HepG2 (cell line): ENCODE data around the gene CAPN2. TPM values are rescaled to one million over a fixed set of nuclear protein-coding genes. Genes with fewer than 3 reads are reported as not detected.

Experiments used
- ATAC-seq: fragments of 200-7000 bp; cut with Tn5 transposase; 3 replicates; pipeline ENCODE4 v1.9.1; 2020; ENCODE audit warnings: mild to moderate bottlenecking, moderate library complexity
- BruUV-seq: library from RNA; stranded (reverse); fragments of 400-500 nt; replicated peaks from 2 replicates; lab custom pipeline; 2021; lab: Mats Ljungman, UMichigan
- CTCF ChIA-PET: fragments of 300-600 bp; formaldehyde crosslinking; extraction: SDS; loops from one replicate; lab custom pipeline; 2021; ENCODE audit warnings: low total read pairs, inconsistent platforms, low intra/inter-chr PET ratio; lab: Yijun Ruan, JAX
- POLR2A ChIA-PET: fragments of 350-600 bp; sonication (Branson Sonifier 250); formaldehyde crosslinking; loops from one replicate; lab custom pipeline; 2020; ENCODE audit warnings: antibody characterized with exemption, inconsistent platforms; lab: Yijun Ruan, JAX
- DNase-seq: peaks from one replicate; pipeline ENCODE4 v3.0.0-alpha.2; 2015; ENCODE audit warnings: low spot score
- FAIRE-seq: peaks from 3 replicates; lab custom pipeline; 2011; peaks lifted over from hg19 to GRCh38; lab: Jason Lieb, UNC
- H2AFZ ChIP-seq: one replicate; pipeline ENCODE4 v1.6.1; 2011; ENCODE audit warnings: low read length, inconsistent platforms
- H3K27ac ChIP-seq: fragments of 300-600 bp; 3 replicates; pipeline ENCODE4 v1.8.0; 2011; ENCODE audit warnings: mixed run types, mild to moderate bottlenecking, mixed read lengths, low read length, inconsistent platforms; ENCODE audit not compliant: insufficient read depth; ENCODE audit errors: extremely low read length
- H3K27me3 ChIP-seq, 2 experiments: fragments of 200-600 bp in 1 of 2; 2 replicates in 1 of 2; 3 replicates in 1 of 2; pipeline versions ENCODE4 v1.6.0 to v1.8.0; 2011; ENCODE audit warnings: low read length in 2 of 2, mild to moderate bottlenecking in 2 of 2, moderate library complexity in 2 of 2, inconsistent platforms in 1 of 2; ENCODE audit not compliant: insufficient read depth in 2 of 2, control insufficient read depth in 1 of 2
- H3K36me3 ChIP-seq, 2 experiments: fragments of 200-600 bp in 1 of 2; replicated peaks in 1 of 2; 2 replicates in 1 of 2; 3 replicates in 1 of 2; pipeline versions ENCODE4 v1.5.1 to v1.8.0; 2011; ENCODE audit warnings: low read length in 2 of 2, inconsistent platforms in 1 of 2; ENCODE audit not compliant: insufficient read depth in 2 of 2, control insufficient read depth in 1 of 2
- H3K4me1 ChIP-seq: 2 replicates; pipeline ENCODE4 v1.5.1; 2012; ENCODE audit warnings: low read length, inconsistent platforms; ENCODE audit not compliant: insufficient read depth
- H3K4me2 ChIP-seq: 2 replicates; pipeline ENCODE4 v1.6.0; 2011; ENCODE audit warnings: low read depth, low read length, inconsistent platforms
- H3K4me3 ChIP-seq, 3 experiments: fragments of 200-600 bp in 1 of 3; sonication (generic), shearing (Covaris generic) in 1 of 3; replicated peaks in 1 of 3; 2 replicates each; pipeline ENCODE4 v1.5.1; 2011 to 2016; ENCODE audit warnings: low read length in 3 of 3, inconsistent platforms in 2 of 3, low read depth in 2 of 3, mild to moderate bottlenecking in 2 of 3, control low read depth in 1 of 3, mixed read lengths in 1 of 3; ENCODE audit not compliant: insufficient read depth in 1 of 3
- H3K79me2 ChIP-seq: one replicate; pipeline ENCODE4 v1.6.1; 2011; ENCODE audit warnings: low read length, inconsistent platforms; ENCODE audit not compliant: insufficient read depth
- H3K9ac ChIP-seq: 2 replicates; pipeline ENCODE4 v1.6.0; 2011; ENCODE audit warnings: mild to moderate bottlenecking, low read depth, low read length, inconsistent platforms; ENCODE audit not compliant: insufficient read depth
- H3K9me3 ChIP-seq: 2 replicates; pipeline ENCODE4 v1.5.1; 2012; ENCODE audit warnings: mild to moderate bottlenecking, low read length
- H4K20me1 ChIP-seq: 2 replicates; pipeline ENCODE4 v1.6.0; 2011; ENCODE audit warnings: inconsistent platforms, mild to moderate bottlenecking, low read length, moderate library complexity; ENCODE audit not compliant: insufficient read depth
- CCAR2 ChIP-seq: fragments of 200-400 bp; formaldehyde crosslinking; optimal IDR thresholded peaks from 2 replicates; pipeline ENCODE3; 2018; ENCODE audit warnings: low read depth, mild to moderate bottlenecking, low read length, moderate library complexity
- HNF1B ChIP-seq: sonication (generic); formaldehyde crosslinking; IDR thresholded peaks from 2 replicates; pipeline ENCODE4 v1.5.1; 2020; ENCODE audit warnings: mild to moderate bottlenecking, moderate library complexity, missing genetic modification reagents
- RFX3 ChIP-seq: IDR thresholded peaks from 2 replicates; pipeline ENCODE4 v1.6.1; 2016; ENCODE audit warnings: missing biosample characterization, missing genetic modification reagents
- TEAD3 ChIP-seq: optimal IDR thresholded peaks from 2 replicates; pipeline ENCODE3; 2016; ENCODE audit warnings: borderline replicate concordance
- ZNF12 ChIP-seq: sonication (generic); formaldehyde crosslinking; IDR thresholded peaks from 2 replicates; pipeline ENCODE4 v1.5.0; 2020; ENCODE audit warnings: missing genetic modification reagents
- ZNF687 ChIP-seq: sonication (generic); formaldehyde crosslinking; IDR thresholded peaks from 2 replicates; pipeline ENCODE4 v1.5.1; 2020; ENCODE audit warnings: mild to moderate bottlenecking, missing genetic modification reagents, moderate library complexity
- WGBS: methylation state at CpG from one replicate; pipeline ENCODE4 v1.1.6; 2017; ENCODE audit warnings: low lambda C conversion rate; 5-methylcytosine and 5-hydroxymethylcytosine counted together
- in situ Hi-C: cut with HindIII; loops from 2 replicates; pipeline ENCODE4 v1.10.0; 2017; ENCODE audit warnings: low pct_unique_long_range_greater_than_20kb; ENCODE audit not compliant: extremely low pct_ligation_motif_present
- intact Hi-C: fragments of 100-400 bp; cut with micrococcal nuclease; formaldehyde crosslinking; loops from one replicate; pipeline ENCODE4 v1.10.0; 2022; ENCODE audit not compliant: unreplicated experiment
- polyA plus RNA-seq, 8 experiments: library from polyadenylated mRNA; depleted of rRNA in 3 of 8; stranded (reverse) in 7 of 8; unstranded in 1 of 8; fragments of >200 nt; fragmentation: Illumina TruSeq in 4 of 8; extraction: Trizol in 4 of 8; gene quantifications; 2 replicates each; pipeline versions ENCODE4 v1.2.1 to v1.2.3, GENCODE V29; 2011 to 2016; ENCODE audit warnings: low read depth in 4 of 8, missing spikeins in 1 of 8, mixed read lengths in 1 of 8; ENCODE audit not compliant: insufficient read depth in 1 of 8
- total RNA-seq, 5 experiments: library from RNA; depleted of rRNA; stranded (reverse); fragments of >200 nt; fragmentation: Illumina TruSeq; extraction: Trizol; gene quantifications; 2 replicates each; pipeline ENCODE4 v1.2.3, GENCODE V29; 2016; ENCODE audit warnings: low read depth in 1 of 5

The CAPN2 gene
- total and polyA plus RNA-seq, 2 of the 13 experiments (the other 11 are each of a cell fraction or from before 2014, with no cell fraction given): 6.2 to 7.4 TPM

GRCh38 chr1:223718850-223719249 is 6.5 kb downstream of the CAPN2 start:
- POLR2A ChIA-PET: interaction anchor here (1.3 kb wide), 1 partner anchor 11 kb away, joined by 3 read pairs; no protein-coding TSS in a partner anchor
- Histone ChIP-seq H4K20me1 (0 out of 2 replicates have a peak, but pooled peaks cover 2% of the 10 kb centered on the region), H3K36me3 (no peaks in the 10 kb centered on the region; a peak in 1 of 5 replicates), H3K4me3 (no peak overlapping the region), H3K4me1 (peaks cover 38% of the 10 kb centered on the region), H3K4me2 (no peak overlapping the region), H2AFZ (no peak overlapping the region), H3K27me3 (peaks cover 2 to 31% of the 10 kb centered on the region in 2 experiments; a peak in 4 of 5 replicates), H3K9me3 (no peaks in the 10 kb centered on the region), H3K9ac (no peak overlapping the region), H3K27ac (no peak overlapping the region), H3K79me2 (no peaks in the 10 kb centered on the region)
- no peak for DNase-seq
- no TSS peak for BruUV-seq
- in situ Hi-C loops (no loop called here), intact Hi-C loops (no loop called here)
- CTCF ChIA-PET: no interaction called here
- TF ChIP-seq CCAR2 (no peak), ZNF687 (no peak), RFX3 (no peak), ZNF12 (no peak), TEAD3 (CRISPR knock-in tag) (peak; percentile 16), HNF1B (CRISPR knock-in tag) (no peak)
- no peak for ATAC-seq
- 59% methylated on average over 5 of the region's 5 CpGs for WGBS
- FAIRE-seq: no peak
